Measurements from ENCODE around the gene COL23A1.

GRCh38 chr5:178361657-178362445 lies 228.3 kb downstream of the COL23A1 start:
- no peak for TF ChIP-seq CTCF (IDR thresholded peaks at IDR 0.05)
- no peak for TF ChIP-seq EP300 (IDR thresholded peaks at IDR 0.05)
- TF ChIP-seq POLR2A (IDR thresholded peaks at IDR 0.05; ENCODE audit: low read depth): no peak
